Endothelial cell of umbilical vein (primary cell): Measurements from ENCODE around the gene NDST4. TPM values are rescaled to one million over a fixed set of nuclear protein-coding genes. Genes with fewer than 3 reads are reported as not detected.

Experiments
- BruUV-seq: library from RNA; stranded (reverse); fragments of 400-500 nt; replicated peaks from 2 replicates; lab custom pipeline; 2021; lab: Mats Ljungman, UMichigan
- CTCF ChIA-PET: fragments of 300-600, 350-600 bp; sonication (Branson Sonifier 250); formaldehyde crosslinking; loops from one replicate; lab custom pipeline; 2021; ENCODE audit warnings: antibody characterized with exemption, inconsistent platforms; lab: Charles Lee
- POLR2A ChIA-PET: fragments of 300-600, 350-600 bp; sonication (Branson Sonifier 250); formaldehyde crosslinking; loops from one replicate; lab custom pipeline; 2021; ENCODE audit warnings: antibody characterized with exemption, inconsistent platforms; lab: Charles Lee
- DNase-seq: peaks from one replicate; pipeline ENCODE4 v3.0.0-alpha.2; 2011; ENCODE audit warnings: low read depth, low spot score
- FAIRE-seq: peaks from 2 replicates; lab custom pipeline; 2011; peaks lifted over from hg19 to GRCh38; lab: Jason Lieb, UNC
- H2AFZ ChIP-seq: 2 replicates; pipeline ENCODE4 v1.6.0; 2012; ENCODE audit warnings: low read depth, low read length, control low read depth, inconsistent platforms
- H3K27ac ChIP-seq: 2 replicates; pipeline ENCODE4 v1.5.1; 2011; ENCODE audit warnings: low read depth, mild to moderate bottlenecking, control low read depth, low read length, moderate library complexity; ENCODE audit not compliant: insufficient read depth
- H3K27me3 ChIP-seq, 2 experiments: 2 replicates each; pipeline versions ENCODE4 v1.6.0 to v1.6.1; 2011; ENCODE audit warnings: low read length in 2 of 2, mixed read lengths in 1 of 2; ENCODE audit not compliant: control insufficient read depth in 2 of 2, insufficient read depth in 2 of 2
- H3K36me3 ChIP-seq, 2 experiments: 2 replicates in 1 of 2; 3 replicates in 1 of 2; pipeline ENCODE4 v1.5.1; 2011; ENCODE audit warnings: low read length in 2 of 2, mild to moderate bottlenecking in 1 of 2, moderate library complexity in 1 of 2; ENCODE audit not compliant: control insufficient read depth in 2 of 2, insufficient read depth in 2 of 2; ENCODE audit errors: extremely low read depth in 1 of 2
- H3K4me1 ChIP-seq: 3 replicates; pipeline ENCODE4 v1.5.1; 2011; ENCODE audit warnings: mild to moderate bottlenecking, low read length; ENCODE audit not compliant: control insufficient read depth, insufficient read depth; ENCODE audit errors: extremely low read depth
- H3K4me2 ChIP-seq: 2 replicates; pipeline ENCODE4 v1.6.1; 2011; ENCODE audit warnings: low read length, control low read depth, mixed read lengths; ENCODE audit not compliant: insufficient read depth
- H3K4me3 ChIP-seq, 3 experiments: fragments of 200-600 bp in 1 of 3; sonication (generic), shearing (Covaris generic) in 1 of 3; replicated peaks in 1 of 3; 2 replicates each; pipeline ENCODE4 v1.5.1; 2011 to 2016; ENCODE audit warnings: control low read depth in 3 of 3, low read length in 3 of 3, mild to moderate bottlenecking in 2 of 3, inconsistent platforms in 1 of 3, low read depth in 1 of 3, moderate library complexity in 1 of 3; ENCODE audit not compliant: insufficient read depth in 1 of 3
- H3K79me2 ChIP-seq: 2 replicates; pipeline ENCODE4 v1.6.0; 2012; ENCODE audit warnings: low read length, inconsistent platforms; ENCODE audit not compliant: control insufficient read depth, insufficient read depth
- H3K9ac ChIP-seq: replicated peaks from 2 replicates; pipeline ENCODE3; 2011; ENCODE audit warnings: low read length, control low read depth; ENCODE audit not compliant: insufficient read depth; ENCODE audit errors: extremely low read depth
- H3K9me1 ChIP-seq: replicated peaks from 3 replicates; pipeline ENCODE4 v1.6.0; 2011; ENCODE audit warnings: mild to moderate bottlenecking, low read length; ENCODE audit not compliant: control insufficient read depth, insufficient read depth; ENCODE audit errors: extremely low read depth
- H3K9me3 ChIP-seq: replicated peaks from 2 replicates; pipeline ENCODE4 v1.5.1; 2012; ENCODE audit warnings: low read length, inconsistent platforms; ENCODE audit not compliant: control insufficient read depth, insufficient read depth
- H4K20me1 ChIP-seq: replicated peaks from 2 replicates; pipeline ENCODE3; 2011; ENCODE audit warnings: mild to moderate bottlenecking, low read length; ENCODE audit not compliant: control insufficient read depth, insufficient read depth; ENCODE audit errors: extremely low read depth
- EZH2 ChIP-seq: IDR thresholded peaks from 2 replicates; pipeline ENCODE4 v1.6.1; 2012; ENCODE audit warnings: borderline replicate concordance, low read depth, mild to moderate bottlenecking, moderate library complexity, low read length, inconsistent platforms; ENCODE audit not compliant: severe bottlenecking
- FOS ChIP-seq: IDR thresholded peaks from 2 replicates; pipeline ENCODE4 v1.6.1; 2011; ENCODE audit warnings: mild to moderate bottlenecking, low read length, moderate library complexity, borderline replicate concordance; ENCODE audit not compliant: insufficient read depth
- GATA2 ChIP-seq: IDR thresholded peaks from 2 replicates; pipeline ENCODE4 v1.7.0; 2011; ENCODE audit warnings: low read depth, mild to moderate bottlenecking, moderate library complexity, mixed read lengths, low read length; ENCODE audit not compliant: insufficient read length, insufficient read depth
- JUN ChIP-seq: IDR thresholded peaks from 2 replicates; pipeline ENCODE4 v1.6.1; 2011; ENCODE audit warnings: borderline replicate concordance, low read depth; ENCODE audit not compliant: insufficient read length, insufficient read depth
- MYC ChIP-seq: IDR thresholded peaks from one replicate; pipeline ENCODE4 v1.6.1; 2011; ENCODE audit warnings: mild to moderate bottlenecking, low read depth, low read length
- POLR2A ChIP-seq: IDR thresholded peaks from 2 replicates; pipeline ENCODE4 v1.6.1; 2012; ENCODE audit warnings: low read depth, mild to moderate bottlenecking, control low read depth, low read length
- POLR2AphosphoS5 ChIP-seq: IDR thresholded peaks from 2 replicates; pipeline ENCODE4 v1.6.1; 2012; ENCODE audit warnings: low read depth, mild to moderate bottlenecking, control low read depth, low read length, moderate library complexity; ENCODE audit not compliant: insufficient read depth
- dilution Hi-C: fragments of 300-500 bp; cut with MboI; formaldehyde crosslinking; loops from one replicate; pipeline ENCODE4 v1.15.0; 2019; ENCODE audit warnings: low sequenced_read_pairs; ENCODE audit not compliant: extremely low pct_ligation_motif_present
- intact Hi-C: fragments of 100-400 bp; cut with micrococcal nuclease; formaldehyde crosslinking; loops from one replicate; pipeline ENCODE4 v1.10.0; 2022
- polyA plus RNA-seq, 4 experiments: library from polyadenylated mRNA; depleted of rRNA in 3 of 4; stranded (reverse) in 3 of 4; unstranded in 1 of 4; fragments of >200 nt; gene quantifications; 2 replicates each; pipeline versions ENCODE4 v1.2.1 to v1.2.3, GENCODE V29; 2011 to 2012; ENCODE audit warnings: missing spikeins in 1 of 4
- total RNA-seq: library from RNA; stranded (reverse); gene quantifications from 2 replicates; pipeline ENCODE4 v1.2.3, GENCODE V29; 2021
- TF ChIP-seq, protein P1 (sequence below), 2 donors: IDR thresholded peaks; 1 replicate in 1 of 2; 2 replicates in 1 of 2; pipeline ENCODE4 v1.5.1; 2011; ENCODE audit warnings: low read length in 2 of 2, mild to moderate bottlenecking in 2 of 2, moderate library complexity in 2 of 2, control low read depth in 1 of 2, inconsistent platforms in 1 of 2, low read depth in 1 of 2; ENCODE audit not compliant: insufficient read depth in 1 of 2; ENCODE audit errors: extremely low read depth in 1 of 2
- TF ChIP-seq, protein P2 (sequence below): IDR thresholded peaks from 2 replicates; pipeline ENCODE4 v1.6.1; 2011; ENCODE audit not compliant: insufficient read depth, insufficient read length

NDST4 gene
- total and polyA plus RNA-seq, 2 donors (not counting 3 experiments of a cell fraction or from before 2014, with no cell fraction given) = not detected

DNA sequence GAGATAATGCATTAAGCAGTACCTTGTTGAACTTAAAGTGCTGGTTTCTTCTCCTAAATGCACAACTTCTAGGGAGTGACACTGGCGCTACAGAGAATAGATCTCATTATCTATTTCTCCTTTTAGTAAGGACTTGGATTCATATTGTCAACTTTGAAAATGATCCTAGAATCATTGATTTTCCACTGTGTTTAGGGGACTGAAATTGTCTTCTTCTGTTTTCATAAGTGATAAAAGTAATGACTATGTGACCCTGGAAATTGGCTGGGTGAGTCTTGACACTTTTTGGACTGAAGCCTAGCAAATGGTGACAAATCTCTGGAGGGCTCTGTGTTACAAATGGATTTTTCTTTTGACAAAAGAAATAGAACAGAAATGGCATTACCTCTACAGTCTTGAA, 167.8 kb downstream of the NDST4 start:
- no peaks in the 10 kb centered on the region for H3K36me3 ChIP-seq
- DNase-seq (no peak), FAIRE-seq (no peak)
- TF ChIP-seq MYC (no peak), FOS (no peak), POLR2AphosphoS5 (no peak), JUN (no peak), POLR2A (no peak), GATA2 (no peak), EZH2 (no peak)
- TF ChIP-seq, protein P1, sequence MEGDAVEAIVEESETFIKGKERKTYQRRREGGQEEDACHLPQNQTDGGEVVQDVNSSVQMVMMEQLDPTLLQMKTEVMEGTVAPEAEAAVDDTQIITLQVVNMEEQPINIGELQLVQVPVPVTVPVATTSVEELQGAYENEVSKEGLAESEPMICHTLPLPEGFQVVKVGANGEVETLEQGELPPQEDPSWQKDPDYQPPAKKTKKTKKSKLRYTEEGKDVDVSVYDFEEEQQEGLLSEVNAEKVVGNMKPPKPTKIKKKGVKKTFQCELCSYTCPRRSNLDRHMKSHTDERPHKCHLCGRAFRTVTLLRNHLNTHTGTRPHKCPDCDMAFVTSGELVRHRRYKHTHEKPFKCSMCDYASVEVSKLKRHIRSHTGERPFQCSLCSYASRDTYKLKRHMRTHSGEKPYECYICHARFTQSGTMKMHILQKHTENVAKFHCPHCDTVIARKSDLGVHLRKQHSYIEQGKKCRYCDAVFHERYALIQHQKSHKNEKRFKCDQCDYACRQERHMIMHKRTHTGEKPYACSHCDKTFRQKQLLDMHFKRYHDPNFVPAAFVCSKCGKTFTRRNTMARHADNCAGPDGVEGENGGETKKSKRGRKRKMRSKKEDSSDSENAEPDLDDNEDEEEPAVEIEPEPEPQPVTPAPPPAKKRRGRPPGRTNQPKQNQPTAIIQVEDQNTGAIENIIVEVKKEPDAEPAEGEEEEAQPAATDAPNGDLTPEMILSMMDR (IDR thresholded peaks at IDR 0.05; ENCODE audit: extremely low read depth in 1 of 2, insufficient read depth in 1 of 2, low read depth in 1 of 2, low read length in 2 of 2) = no peak
- TF ChIP-seq, protein P2, sequence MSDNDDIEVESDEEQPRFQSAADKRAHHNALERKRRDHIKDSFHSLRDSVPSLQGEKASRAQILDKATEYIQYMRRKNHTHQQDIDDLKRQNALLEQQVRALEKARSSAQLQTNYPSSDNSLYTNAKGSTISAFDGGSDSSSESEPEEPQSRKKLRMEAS = no peak
- H3K79me2 ChIP-seq = no peaks in the 10 kb centered on the region
- ChIA-PET CTCF (no interaction called here), POLR2A (no interaction called here)
- no peak overlapping the region for H2AFZ ChIP-seq
- no peaks in the 10 kb centered on the region for H3K9me1 ChIP-seq
- no peaks in the 10 kb centered on the region for H3K4me1 ChIP-seq
- H3K27ac ChIP-seq = no peak overlapping the region
- H3K9ac ChIP-seq = no peak overlapping the region
- no peaks in the 10 kb centered on the region for H3K9me3 ChIP-seq
- no peak overlapping the region for H3K4me2 ChIP-seq
- dilution Hi-C loops (no loop called here), intact Hi-C loops (no loop called here)
- no peaks in the 10 kb centered on the region for H4K20me1 ChIP-seq
- H3K4me3 ChIP-seq = no peak overlapping the region
- no peaks in the 10 kb centered on the region for H3K27me3 ChIP-seq
- no TSS peak for BruUV-seq
